COR-L47 (cell line): ENCODE measurements around the gene DEK.
A peak's percentile ranks its signal among the peaks of the same experiment; 100 is the strongest.
"Not testable (repeated sequence)": the region's sequence is repeated elsewhere in the genome, so short reads cannot be mapped to it uniquely, and the experiment has no call there.

ENCODE experiments used
- DNase-seq: peaks from one replicate; lab custom pipeline; 2025; lab: John Stamatoyannopoulos, UW

DEK gene

GRCh38 chr6:18264219-18264922 lies at the start of gene DEK:
DEK (minus strand) TSS chr6:18264530; CDS start chr6:18263987, 543 bp downstream.
- DNase-seq = peak; percentile 92

- DNase-seq = no peak
Measured at GRCh38 chr6:18312368-18312767, 48.0 kb upstream of the DEK start.

GRCh38 chr6:18310010-18310409 lies 45.7 kb upstream of the DEK start:
- DNase-seq = not testable (repeated sequence)

GRCh38 chr6:18309046-18309445 lies 44.7 kb upstream of the DEK start:
- DNase-seq = no peak

GRCh38 chr6:18308070-18308735 lies 43.9 kb upstream of the DEK start:
- no peak for DNase-seq

- DNase-seq = no peak
Measured at GRCh38 chr6:18306977-18307376, 42.6 kb upstream of the DEK start.

- no peak for DNase-seq
Measured at GRCh38 chr6:18302561-18303439, 38.5 kb upstream of the DEK start.

GRCh38 chr6:18293076-18293904 lies 29.0 kb upstream of the DEK start:
- DNase-seq = no peak

- DNase-seq = no peak
Measured at GRCh38 chr6:18289283-18289682, 25.0 kb upstream of the DEK start.

GRCh38 chr6:18284261-18284660 lies 19.9 kb upstream of the DEK start:
- DNase-seq = no peak

GRCh38 chr6:18281564-18281963 lies 17.2 kb upstream of the DEK start:
- DNase-seq = no peak

- peak; percentile 66 for DNase-seq
Measured at GRCh38 chr6:18280084-18280483, 15.8 kb upstream of the DEK start.

- DNase-seq = no peak
Measured at GRCh38 chr6:18279422-18279821, 15.1 kb upstream of the DEK start.

GRCh38 chr6:18277237-18278006 lies 13.1 kb upstream of the DEK start:
- peak; percentile 23 for DNase-seq

- peak; percentile 47 for DNase-seq
Measured at GRCh38 chr6:18276610-18277236, 12.4 kb upstream of the DEK start.

- DNase-seq = no peak
Measured at GRCh38 chr6:18270216-18270615, 5.9 kb upstream of the DEK start.

GRCh38 chr6:18269717-18270116 lies 5.4 kb upstream of the DEK start:
- DNase-seq = peak; percentile 73

GRCh38 chr6:18269253-18269652 lies 4.9 kb upstream of the DEK start:
- peak; percentile 54 for DNase-seq

- DNase-seq = no peak
Measured at GRCh38 chr6:18268066-18268465, 3.7 kb upstream of the DEK start.

- no peak for DNase-seq
Measured at GRCh38 chr6:18266523-18266912, 2.2 kb upstream of the DEK start.
